HG02870 (cell line): ENCODE data around the gene FAM222A.

Experiments
- ATAC-seq: cut with Tn5 transposase; IDR thresholded peaks from one replicate; pipeline ENCODE4 v1.9.1; 2021; ENCODE audit warnings: mild to moderate bottlenecking, moderate library complexity; ENCODE audit not compliant: unreplicated experiment

Gene FAM222A

DNA sequence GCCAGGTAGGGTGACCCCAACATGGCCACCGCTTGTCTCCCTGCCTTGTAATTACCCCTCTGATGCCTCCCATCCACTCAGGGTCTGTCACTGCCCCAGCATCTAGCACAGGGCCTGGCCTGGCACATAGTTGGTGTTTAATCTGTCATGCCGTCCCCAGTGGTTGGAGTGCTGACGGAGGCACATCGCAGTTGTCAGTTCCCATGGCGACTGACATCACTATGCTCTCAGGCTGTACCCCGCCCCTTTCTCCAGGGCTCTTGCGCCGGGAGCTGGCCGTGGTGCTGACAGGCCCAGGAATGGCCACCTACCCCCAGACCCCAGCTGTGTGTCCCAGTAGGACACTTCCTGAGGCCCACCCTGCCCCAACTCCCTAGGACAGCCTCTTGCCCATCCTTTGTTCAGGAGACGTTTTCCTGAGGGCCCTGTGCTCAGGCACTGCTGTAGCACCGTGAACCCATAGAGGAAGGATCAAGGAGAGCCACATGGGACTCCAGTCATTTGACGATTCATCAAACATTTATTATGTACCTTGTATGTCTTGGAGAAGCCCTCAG, 23.0 kb downstream of the FAM222A start:
- ATAC-seq = no peak

DNA sequence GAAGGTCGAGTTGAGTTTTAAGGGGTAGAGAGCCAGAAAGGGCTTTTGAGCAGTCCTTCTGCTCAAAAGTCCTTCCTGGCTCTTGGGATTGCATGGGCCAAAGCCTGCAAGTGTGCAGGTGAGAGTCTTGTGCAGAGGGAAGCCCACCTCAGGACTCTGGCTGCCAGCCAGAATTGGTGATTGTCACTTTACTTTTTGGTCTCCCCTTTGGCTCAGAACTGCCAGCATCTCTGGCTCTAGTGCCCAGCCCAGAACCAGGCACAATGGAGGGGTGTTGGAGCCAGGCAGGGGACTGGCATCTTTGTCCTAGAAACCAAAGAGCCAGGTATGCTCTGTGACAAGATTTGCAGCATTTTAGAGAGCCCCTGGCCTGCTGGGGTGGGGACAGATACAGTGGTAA, 23.5 kb downstream of the FAM222A start:
- ATAC-seq = no peak

DNA sequence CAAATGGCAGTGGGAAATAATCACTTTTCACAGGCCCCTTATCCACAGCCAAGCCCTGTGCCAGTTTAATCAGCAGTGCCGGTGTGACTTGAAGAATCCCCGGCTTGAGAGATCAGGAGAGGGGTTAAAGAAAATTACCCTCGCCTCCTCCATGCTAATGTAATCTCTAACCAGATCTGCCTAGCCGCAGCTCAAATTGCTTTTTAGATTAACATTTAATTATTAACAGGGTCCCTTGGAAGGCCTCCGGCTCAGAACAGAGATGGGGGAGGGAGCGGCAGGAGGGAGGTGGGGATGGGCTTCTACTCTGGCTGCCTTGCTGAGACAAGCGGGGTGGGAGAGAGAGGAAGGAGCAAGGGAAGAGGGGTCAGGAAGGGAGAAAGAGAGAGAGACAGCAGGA, 24.0 kb downstream of the FAM222A start:
- no peak for ATAC-seq

DNA sequence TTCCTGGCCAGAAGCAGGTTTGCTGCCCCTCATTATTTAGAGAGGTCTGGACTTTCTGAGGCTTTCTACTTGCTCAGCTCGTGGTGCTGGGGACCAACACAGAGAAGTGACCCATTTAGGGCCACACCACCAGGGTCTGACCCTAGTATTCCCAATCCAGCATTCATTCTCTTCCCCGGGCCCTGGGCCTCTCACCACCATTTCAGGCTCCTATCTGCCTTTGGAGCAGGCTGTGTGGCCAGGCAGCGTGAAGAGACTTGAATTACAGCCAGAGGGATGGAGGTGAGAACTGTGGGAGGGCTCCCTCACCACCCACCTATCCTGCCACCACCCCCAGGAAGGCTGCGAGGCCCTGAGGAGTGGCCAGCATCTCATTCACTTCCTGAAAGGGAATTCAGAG, 24.6 kb downstream of the FAM222A start:
- ATAC-seq = no peak

DNA sequence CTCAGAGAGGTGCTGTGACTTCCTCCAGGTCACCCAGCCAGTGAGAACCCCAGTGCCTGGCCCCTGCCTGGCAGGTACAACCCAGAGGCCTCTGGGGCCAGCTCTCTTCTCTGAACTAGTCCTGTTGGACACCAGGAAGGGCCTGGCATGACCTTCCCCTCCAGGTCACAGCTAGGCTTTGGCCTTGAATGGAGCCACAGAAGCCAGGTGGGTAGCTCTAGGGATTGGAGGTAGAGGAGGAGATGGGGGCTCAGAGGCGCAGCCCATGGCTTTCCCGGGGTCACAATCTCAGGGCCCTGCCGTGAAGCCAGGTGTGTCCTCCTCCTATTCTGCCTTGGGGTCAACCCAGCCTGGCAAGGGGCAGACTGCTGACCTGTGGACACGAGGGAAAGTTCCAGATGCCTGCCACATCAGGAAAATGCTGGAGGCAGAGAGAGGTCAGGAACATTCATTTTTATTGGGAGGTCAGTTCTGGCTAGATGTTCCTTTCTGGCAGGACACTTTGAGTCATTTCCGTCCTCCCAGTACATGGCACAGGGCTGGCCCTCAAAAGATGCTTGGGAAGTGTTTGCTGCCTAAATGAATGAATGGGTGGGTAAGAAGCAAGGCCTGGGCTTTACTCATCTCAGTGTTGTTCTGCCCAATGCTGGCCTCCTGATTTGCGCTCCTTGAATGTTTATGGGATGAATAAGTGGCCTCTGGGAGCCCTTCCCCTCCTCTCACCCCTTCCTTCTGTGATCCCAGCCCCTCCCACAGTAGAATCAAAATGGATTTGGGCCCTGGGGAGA, 25.4 kb downstream of the FAM222A start:
- ATAC-seq = no peak

DNA sequence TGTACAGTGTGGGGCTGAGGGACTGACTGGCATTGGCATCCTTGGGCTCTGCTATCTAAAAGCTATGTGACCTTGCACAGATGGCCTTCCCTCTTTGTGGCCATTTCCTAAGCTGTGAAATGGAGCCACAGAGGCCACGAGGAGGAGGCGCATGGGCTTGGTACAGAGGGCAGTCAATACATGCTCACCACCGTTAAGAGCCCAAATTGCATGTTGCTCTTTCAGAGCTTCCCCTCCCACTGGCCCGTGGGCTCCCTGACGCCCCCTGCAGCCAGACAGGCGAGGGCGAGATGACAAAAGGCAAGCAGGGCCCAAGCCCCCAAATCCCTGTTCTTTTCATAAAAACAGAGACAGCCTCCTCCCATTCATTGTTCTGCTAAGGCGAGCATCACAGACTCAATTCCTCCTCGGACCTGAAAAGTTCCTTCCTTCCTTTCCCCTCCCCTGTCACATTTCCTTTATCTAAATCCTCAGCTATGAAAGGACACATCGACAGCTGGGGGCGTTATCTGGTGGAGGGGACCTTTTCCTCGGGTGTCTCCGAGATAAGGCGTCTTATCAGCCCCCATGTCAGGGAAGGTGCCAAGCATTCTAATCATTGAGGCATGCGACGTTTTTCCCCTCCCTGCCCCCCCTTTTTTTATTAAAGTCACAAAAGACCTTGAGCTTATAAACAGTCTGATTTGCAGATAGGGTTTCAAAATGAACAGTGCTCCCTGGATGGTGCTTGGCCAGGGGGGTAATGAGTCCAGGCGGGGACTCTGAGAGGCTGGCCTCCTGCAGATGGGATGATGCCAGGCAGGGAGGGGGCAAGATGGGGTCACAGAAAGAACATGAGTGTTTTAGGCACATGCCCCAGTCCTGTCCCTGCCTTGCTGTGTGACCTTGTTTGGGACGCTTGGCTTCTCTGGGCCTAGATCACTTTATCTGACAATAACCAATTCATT, 26.4 kb downstream of the FAM222A start:
- ATAC-seq = no peak

DNA sequence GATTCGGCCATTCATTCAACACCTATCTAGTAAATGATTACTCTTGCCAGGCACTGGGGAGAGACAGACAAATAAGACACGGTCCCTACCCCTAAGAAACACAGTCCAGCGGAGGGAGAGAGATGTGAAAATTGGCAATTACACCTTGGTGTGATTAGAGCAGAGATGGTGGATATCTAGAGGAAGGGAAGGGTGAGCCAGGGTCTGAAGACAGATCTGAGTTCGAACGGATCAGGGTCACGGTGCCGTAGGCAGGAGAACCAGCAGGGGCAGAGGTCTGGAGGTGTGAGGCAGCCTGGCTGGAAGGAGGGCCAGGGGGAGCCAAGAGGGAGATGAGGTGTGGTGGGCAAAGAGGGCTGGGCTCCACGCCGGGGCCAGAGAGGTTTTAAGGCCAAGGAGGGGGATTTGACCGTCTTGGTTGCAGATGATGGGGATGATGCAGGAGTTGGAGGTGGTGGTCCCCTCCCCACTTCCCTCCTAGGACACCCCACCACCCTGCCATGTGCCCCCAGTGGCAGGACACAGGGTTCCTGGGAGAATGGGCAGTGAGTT, 27.1 kb downstream of the FAM222A start:
- ATAC-seq = no peak

DNA sequence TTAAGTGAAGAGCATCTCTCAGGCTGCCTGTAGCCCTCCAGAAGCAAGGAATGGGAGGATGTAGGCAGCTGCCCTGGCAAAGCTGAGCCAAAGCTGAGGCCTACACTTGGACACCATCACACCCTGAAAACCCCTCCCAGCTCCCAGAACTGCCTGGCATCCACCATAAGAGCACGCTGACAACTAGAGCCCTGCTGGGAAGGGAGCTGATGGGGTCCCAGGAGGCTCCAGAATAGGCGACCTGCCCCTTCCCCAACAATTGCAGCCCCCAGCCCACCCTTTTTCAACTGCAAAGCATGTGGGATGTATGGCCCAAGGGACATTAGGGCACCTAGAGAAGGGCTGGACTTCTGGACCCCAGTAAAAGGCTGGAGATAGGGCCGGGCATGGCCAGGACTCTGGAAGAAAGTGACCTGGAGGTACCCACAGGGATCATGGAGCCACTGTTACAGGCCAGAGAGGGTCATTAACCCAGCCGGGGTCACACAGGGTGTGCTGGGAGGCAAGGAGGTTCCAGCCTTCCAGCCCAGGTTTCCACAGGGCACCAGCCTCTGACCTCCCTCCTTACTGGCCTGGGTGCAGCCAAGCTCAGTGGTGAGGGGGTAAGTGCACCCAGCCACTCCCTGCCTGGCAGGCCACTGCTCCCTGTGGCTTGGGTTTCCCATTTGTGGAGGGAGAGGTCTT, 27.8 kb downstream of the FAM222A start:
- ATAC-seq = no peak

DNA sequence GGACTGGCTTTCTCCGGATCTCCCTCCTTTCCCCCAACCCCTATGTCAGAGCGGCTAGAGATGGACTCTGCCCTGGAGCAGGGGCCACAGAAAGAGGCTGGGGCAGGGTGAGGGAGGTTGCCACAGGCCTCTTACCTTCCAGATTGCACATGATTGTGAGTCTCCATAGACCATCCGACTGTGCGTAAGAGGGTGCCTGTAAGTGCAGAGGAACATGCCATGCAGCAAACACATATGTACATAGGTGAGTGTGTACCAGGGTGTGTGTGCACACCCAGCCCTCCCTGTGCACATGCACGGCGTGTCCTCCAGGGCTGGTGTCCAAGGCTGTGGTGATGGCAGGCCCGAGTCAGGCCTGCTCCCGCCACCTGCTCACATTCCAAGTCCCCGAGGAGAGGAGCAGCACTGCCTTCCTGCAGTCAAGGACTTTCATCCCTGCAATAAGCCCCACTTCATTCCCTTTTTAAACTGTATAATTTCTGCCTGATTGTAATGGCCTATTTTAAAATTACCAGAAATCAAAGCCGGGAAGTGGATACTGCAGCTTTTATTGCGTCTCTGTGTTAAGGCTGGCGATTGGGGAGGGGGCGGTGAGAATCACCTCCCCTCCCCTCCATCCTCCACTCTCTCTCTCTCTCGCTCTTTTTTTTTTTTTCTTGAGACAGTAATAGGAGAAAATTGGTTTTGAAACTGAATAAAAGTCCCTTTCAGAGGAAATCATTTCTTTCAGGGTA, 28.5 kb downstream of the FAM222A start:
- ATAC-seq = no peak

DNA sequence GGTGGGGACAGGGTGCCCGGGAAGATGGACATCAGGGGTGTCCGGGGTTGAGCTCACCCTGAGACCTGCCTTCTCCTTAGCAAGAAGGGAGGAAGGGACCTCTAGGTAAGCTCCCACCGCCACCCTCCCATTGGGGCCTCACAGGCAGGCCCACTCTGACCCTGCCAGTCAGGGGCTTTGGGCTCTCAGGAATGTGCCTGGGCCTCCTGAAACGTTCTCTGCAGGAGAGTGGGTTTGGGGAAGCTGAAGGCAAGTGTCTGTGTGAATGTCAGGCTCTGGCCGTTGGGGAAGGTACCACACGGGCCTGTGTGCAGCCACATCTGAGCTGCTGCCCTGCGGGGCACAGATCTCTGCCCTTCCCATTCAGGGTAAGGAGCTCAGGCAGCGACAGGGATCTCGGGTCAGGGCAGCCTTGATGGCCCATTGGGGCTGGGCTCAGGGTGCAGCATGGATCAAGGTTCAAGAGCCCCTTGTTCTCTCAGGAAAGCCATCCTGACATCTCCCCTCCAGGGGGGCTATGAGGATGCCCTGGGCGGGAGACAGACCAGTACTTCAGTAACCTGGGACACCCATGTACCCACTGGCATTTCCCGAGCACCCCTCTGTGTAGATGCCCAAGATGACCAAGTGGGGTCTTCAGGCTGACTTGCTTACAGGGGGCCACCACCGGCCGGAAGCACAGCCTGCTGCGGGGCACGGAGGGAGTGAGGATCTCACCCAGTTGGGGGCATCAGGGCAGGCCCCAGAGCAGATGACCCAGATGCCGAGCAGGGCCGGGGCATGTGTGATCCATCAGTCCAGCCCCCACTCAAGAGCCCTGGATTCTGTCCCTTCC, 29.7 kb downstream of the FAM222A start:
- no peak for ATAC-seq

DNA sequence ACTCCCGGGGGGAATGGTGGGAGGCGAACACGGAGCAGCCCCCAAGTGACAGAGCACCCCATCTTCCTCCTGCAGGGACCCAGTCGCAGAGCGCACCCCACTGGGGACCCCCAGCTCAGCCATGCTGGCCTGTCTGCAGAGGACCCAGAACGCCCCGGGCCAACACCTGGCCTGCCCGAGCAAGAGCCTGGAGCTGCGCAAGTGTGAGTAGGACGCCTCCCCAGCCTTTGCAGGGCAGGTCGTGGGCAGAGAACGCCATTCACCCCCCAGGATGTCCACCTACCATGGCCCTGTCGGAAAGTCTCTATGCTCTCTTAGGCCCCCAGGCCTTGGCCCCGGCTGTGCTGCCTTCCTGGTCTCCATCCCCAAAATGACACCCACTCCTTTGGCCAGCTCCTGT, 30.4 kb downstream of the FAM222A start:
- no peak for ATAC-seq

DNA sequence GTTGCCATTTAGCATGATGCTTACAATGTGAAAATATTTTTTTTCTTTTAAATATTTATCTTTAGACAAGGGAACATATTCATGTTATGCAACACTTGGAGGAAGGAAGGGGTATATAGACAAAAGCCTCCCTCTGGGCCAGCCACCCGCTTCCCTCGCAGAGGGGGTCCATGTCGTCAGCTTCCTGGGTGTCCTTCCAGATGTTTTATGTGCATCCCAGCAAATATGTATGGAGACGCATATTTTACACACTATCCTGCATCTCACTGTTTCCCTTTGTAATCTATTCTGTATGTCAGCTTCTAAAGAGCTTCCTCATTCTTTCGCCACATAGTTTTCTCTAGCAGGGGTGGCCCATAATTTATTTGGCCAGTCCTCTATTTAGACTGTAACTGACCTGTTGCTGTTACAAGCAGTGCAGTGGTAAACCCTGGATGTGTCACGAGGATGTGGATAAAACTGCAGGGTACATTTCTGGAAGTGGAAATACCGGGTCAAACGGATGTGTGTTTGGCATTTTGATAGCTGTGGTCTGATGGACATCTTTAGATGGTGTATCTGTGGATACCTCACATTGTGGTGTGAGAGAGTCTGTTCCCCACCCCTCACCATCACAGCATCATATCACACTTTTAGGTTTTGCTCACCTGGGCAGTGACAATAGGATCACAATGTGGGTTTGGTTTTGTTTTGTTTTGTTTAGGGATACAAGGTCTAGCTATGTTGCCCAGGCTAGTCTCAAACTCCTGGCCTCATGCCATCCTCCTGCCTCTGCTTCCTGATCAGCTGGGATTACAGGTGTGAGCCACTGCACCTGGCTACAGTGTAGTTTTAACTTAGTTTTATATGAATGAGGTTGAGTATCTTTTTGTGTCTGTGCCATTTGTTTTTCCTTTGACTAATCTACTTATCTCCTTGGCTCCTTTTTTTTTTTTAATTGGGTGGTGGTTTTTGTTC, 31.6 kb downstream of the FAM222A start:
- ATAC-seq = no peak

DNA sequence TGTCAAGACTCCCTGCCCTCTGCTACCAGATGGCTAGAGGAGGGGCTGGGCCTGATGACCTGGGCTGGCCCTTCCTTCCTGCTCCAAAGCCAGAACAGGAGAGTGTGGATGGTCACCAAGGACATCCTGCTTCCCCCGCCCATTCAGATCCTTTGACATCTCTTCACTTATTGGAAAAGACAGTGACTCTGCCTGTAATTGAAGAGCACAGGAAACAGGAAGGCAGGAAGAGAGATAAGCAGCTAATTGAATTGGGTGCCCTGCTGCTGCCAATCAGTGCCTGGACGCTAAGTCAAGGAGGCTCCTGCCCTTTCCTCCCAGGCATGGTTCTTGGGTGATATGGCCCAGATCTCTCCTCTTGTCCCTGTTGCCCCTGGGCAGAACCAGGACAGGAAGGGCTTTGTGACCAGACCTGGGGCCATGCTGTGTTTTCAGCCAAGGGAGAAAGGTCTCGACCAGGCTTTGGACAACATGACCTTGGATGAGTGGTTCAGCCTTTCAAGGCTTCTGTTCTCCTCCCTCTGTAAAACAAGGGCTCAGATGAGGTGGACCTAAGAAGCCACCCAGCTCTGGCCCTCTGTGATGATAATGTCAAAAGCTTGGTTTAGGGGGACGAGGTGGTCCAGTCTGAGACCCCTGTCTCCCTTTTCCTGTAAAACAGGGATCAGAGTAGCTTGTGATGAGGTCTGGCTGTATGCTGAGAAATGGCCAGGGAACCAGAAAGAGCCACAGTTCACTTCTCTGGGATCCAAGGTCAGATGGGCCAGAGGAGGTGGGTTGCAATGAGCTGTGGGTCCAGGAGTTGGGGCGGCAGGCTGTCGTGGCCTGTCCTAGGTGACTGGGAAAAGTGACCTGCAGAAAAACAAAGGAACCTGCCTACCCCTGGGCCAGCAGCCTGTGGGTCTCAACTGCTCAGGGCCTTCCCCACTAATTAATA, 38.8 kb downstream of the FAM222A start:
- ATAC-seq = no peak

DNA sequence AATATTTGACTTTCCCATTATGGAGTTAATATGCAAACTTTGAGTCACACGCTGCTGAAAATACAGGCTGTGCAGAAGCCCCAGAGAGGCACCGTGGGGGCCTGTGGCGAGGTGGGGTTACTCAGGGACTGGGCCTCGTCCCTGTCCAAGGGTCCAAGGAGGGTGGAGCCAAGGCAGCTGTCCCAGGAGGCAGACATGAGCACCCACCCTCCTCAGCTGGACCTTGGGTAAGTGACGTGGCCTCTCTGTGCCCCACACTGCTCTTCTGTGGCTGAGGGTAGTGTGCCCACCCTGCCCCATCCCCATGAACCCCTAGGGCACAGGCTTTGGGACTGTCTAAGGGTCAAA, 39.4 kb downstream of the FAM222A start:
- ATAC-seq = no peak

DNA sequence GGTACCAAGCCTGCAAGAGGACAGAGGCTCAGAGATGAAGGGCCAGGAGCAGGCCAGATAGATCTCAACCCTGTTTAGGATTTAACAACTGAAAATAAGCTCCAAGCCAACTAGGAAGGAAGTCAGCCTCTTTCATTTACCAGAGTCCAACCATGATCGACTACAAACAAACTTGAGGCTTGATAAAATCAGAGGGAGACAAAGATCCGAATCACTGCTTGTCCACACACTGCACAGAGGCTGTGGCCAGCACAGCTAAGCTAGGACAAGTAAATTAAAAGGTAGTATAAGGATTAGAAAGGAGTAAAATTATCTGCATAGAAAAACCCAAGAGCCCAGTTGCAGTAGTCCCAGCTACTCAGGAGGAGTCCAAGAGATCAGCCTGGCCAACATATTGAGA, 40.3 kb downstream of the FAM222A start:
- ATAC-seq = no peak

DNA sequence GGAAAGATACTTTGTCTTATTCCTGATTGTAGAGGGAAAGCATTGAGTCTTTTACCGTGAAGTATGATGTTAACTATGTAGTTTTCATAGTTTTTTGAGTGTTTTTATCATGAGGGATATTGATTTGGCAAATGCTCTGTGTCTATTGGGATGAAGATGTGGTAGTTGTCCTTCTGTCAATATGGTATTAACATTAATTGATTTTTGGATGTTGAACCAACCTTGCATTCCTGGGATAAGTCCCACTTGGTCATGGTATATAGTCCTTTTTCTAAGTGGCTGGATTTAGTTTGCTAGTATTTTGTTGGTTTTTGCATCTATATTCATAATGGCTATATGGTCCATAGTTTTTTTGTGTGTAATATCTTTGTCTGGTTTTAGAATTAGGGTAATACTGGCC, 42.8 kb downstream of the FAM222A start:
- no peak for ATAC-seq

DNA sequence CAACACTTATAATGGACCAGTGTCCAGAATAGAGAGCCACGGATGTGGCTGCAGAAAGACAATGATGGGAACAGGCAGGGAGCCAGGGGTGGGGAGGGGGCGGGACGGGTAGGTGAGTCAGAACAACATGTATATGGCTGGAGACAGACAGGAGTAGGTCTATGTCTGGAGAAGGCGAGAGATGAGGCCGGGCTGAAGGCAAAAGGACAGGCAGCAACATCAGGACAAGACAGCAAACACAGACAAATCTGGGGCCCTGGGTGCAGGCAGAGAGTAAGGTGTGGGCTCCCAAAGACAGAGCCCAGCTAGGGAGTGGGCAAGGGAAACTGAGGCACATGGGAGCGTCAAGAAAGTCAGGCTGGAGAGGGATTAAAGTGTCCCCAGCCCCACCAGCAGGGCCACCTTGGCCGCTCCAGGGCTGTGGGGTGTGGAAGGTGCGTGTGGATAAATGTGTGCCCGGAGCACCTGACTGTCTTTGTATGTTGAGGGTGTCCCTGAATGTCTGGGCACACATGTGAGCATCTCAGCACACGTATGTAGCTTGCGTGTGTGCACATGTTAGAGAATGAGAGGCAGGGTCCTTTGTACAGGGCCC, 44.1 kb downstream of the FAM222A start:
- ATAC-seq = no peak
